Esophagus muscularis mucosa (tissue), 4 donors: ENCODE measurements around the gene H2AZ2.

Source experiments
- CTCF ChIP-seq, 3 experiments: fragments of 200-600 bp in 2 of 3; fragments of 450-650 bp in 1 of 3; sonication (generic) in 2 of 3; IDR thresholded peaks; one replicate each; pipeline ENCODE4 v1.5.1; 2017 to 2019; ENCODE audit warnings: antibody characterized with exemption in 3 of 3, mild to moderate bottlenecking in 2 of 3, moderate library complexity in 1 of 3
- EP300 ChIP-seq: sonication (generic); formaldehyde crosslinking; IDR thresholded peaks from one replicate; pipeline ENCODE4 v1.6.1; 2017; ENCODE audit warnings: antibody characterized with exemption
- POLR2A ChIP-seq: fragments of 450-650 bp; IDR thresholded peaks from one replicate; pipeline ENCODE4 v1.6.1; 2017; ENCODE audit warnings: antibody characterized with exemption, moderate library complexity, mild to moderate bottlenecking, low read depth

- TF ChIP-seq EP300 = no peak
- TF ChIP-seq CTCF (IDR thresholded peaks at IDR 0.05) = no peak
- no peak for TF ChIP-seq POLR2A
These were observed 60.8 kb downstream of the H2AZ2 start for GRCh38 chr7:44787041-44787440.
